Measurements from ENCODE around the gene MYO5B. TPM values are rescaled to one million over a fixed set of nuclear protein-coding genes. Genes with fewer than 3 reads are reported as not detected.

Gene MYO5B
- polyA plus RNA-seq, 1 donor (not counting 4 experiments of a cell fraction or from before 2014, with no cell fraction given), result 6.8 TPM

- Histone ChIP-seq H3K27ac (ENCODE audit: control insufficient read depth, insufficient read depth, low read length) (no peak overlapping the region), H3K4me3 (ENCODE audit: control insufficient read depth in 2 of 3, extremely low read depth in 1 of 3, insufficient read depth in 2 of 3, low read depth in 1 of 3, low read length in 3 of 3) (no peak overlapping the region), H4K20me1 (ENCODE audit: control insufficient read depth, extremely low read depth, insufficient read depth, low read length) (no peaks in the 10 kb centered on the region), H3K9me3 (ENCODE audit: control insufficient read depth, low read depth, low read length) (no peaks in the 10 kb centered on the region), H3K4me2 (ENCODE audit: control insufficient read depth, extremely low read depth, insufficient read depth, low read depth, low read length) (no peak overlapping the region), H3K79me2 (ENCODE audit: control insufficient read depth, insufficient read depth, low read length) (no peaks in the 10 kb centered on the region), H3K9ac (ENCODE audit: control insufficient read depth, extremely low read depth, insufficient read depth, low read length) (no peak overlapping the region), H2AFZ (ENCODE audit: control insufficient read depth, low read length) (no peak overlapping the region), H3K36me3 (ENCODE audit: control insufficient read depth in 2 of 2, extremely low read depth in 1 of 2, insufficient read depth in 2 of 2, low read length in 2 of 2) (no peaks in the 10 kb centered on the region), H3K27me3 (ENCODE audit: control insufficient read depth, extremely low read depth, insufficient read depth, low read length) (no peaks in the 10 kb centered on the region), H3K9me1 (ENCODE audit: control insufficient read depth, extremely low read depth, insufficient read depth, low read length) (no peaks in the 10 kb centered on the region), H3K4me1 (ENCODE audit: control insufficient read depth, extremely low read depth, insufficient read depth, low read length) (peaks cover 22% of the 10 kb centered on the region)
- FAIRE-seq (no peak), DNase-seq (ENCODE audit: low read depth, low spot score) (no peak)
- no peak for TF ChIP-seq CTCF (optimal IDR thresholded peaks at IDR 0.05 in 1 of 3, IDR thresholded peaks at IDR 0.05 in 1 of 3, conservative IDR thresholded peaks at IDR 0.05 in 1 of 3; ENCODE audit: extremely low read depth in 1 of 3, insufficient read depth in 2 of 3, low read length in 3 of 3)
- TF ChIP-seq EZH2 (IDR thresholded peaks at IDR 0.05; ENCODE audit: low read length), result no peak
- dilution Hi-C loops (cut with MboI; ENCODE audit: extremely low pct_ligation_motif_present, low sequenced_read_pairs), result no loop called here
Observed at GRCh38 chr18:49848115-49848514, 346.8 kb downstream of the MYO5B start.

- H3K4me3 ChIP-seq (ENCODE audit: control insufficient read depth in 2 of 3, extremely low read depth in 1 of 3, insufficient read depth in 2 of 3, low read depth in 1 of 3, low read length in 3 of 3), result no peak overlapping the region
- H3K36me3 ChIP-seq (ENCODE audit: control insufficient read depth in 2 of 2, extremely low read depth in 1 of 2, insufficient read depth in 2 of 2, low read length in 2 of 2), result no peaks in the 10 kb centered on the region
- H3K27me3 ChIP-seq (ENCODE audit: control insufficient read depth, extremely low read depth, insufficient read depth, low read length), result no peaks in the 10 kb centered on the region
- TF ChIP-seq CTCF (optimal IDR thresholded peaks at IDR 0.05 in 1 of 3, IDR thresholded peaks at IDR 0.05 in 1 of 3, conservative IDR thresholded peaks at IDR 0.05 in 1 of 3; ENCODE audit: extremely low read depth in 1 of 3, insufficient read depth in 2 of 3, low read length in 3 of 3), result no peak
- no peak for TF ChIP-seq EZH2 (IDR thresholded peaks at IDR 0.05; ENCODE audit: low read length)
- H3K9me1 ChIP-seq (ENCODE audit: control insufficient read depth, extremely low read depth, insufficient read depth, low read length), result no peaks in the 10 kb centered on the region
- H3K4me1 ChIP-seq (ENCODE audit: control insufficient read depth, extremely low read depth, insufficient read depth, low read length), result peaks cover 22% of the 10 kb centered on the region
- FAIRE-seq (peak; percentile 13), DNase-seq (ENCODE audit: low read depth, low spot score) (no peak)
- no peaks in the 10 kb centered on the region for H3K79me2 ChIP-seq (ENCODE audit: control insufficient read depth, insufficient read depth, low read length)
- no peak overlapping the region for H3K4me2 ChIP-seq (ENCODE audit: control insufficient read depth, extremely low read depth, insufficient read depth, low read depth, low read length)
- H3K27ac ChIP-seq (ENCODE audit: control insufficient read depth, insufficient read depth, low read length), result no peak overlapping the region
- H2AFZ ChIP-seq (ENCODE audit: control insufficient read depth, low read length), result no peak overlapping the region
- H3K9me3 ChIP-seq (ENCODE audit: control insufficient read depth, low read depth, low read length), result no peaks in the 10 kb centered on the region
- no peak overlapping the region for H3K9ac ChIP-seq (ENCODE audit: control insufficient read depth, extremely low read depth, insufficient read depth, low read length)
- no peaks in the 10 kb centered on the region for H4K20me1 ChIP-seq (ENCODE audit: control insufficient read depth, extremely low read depth, insufficient read depth, low read length)
- dilution Hi-C loops (cut with MboI; ENCODE audit: extremely low pct_ligation_motif_present, low sequenced_read_pairs), result no loop called here
Observed at GRCh38 chr18:49847524-49847923, 347.4 kb downstream of the MYO5B start.

All from keratinocyte (primary cell).